K562 (cell line): ENCODE measurements around the gene HSPA6. TPM values are rescaled to one million over a fixed set of nuclear protein-coding genes. Genes with fewer than 3 reads are reported as not detected.
A peak's percentile ranks its signal among the peaks of the same experiment; 100 is the strongest.

Experiments
- FOS ChIP-seq: IDR thresholded peaks from 3 replicates; pipeline ENCODE4 v1.6.1; 2011; ENCODE audit not compliant: insufficient read length; ENCODE audit errors: extremely low read depth
- GTF2E2 ChIP-seq: fragments of 200-800 bp; sonication (Bioruptor generic); IDR thresholded peaks from 2 replicates; pipeline ENCODE4 v1.6.1; 2016; ENCODE audit warnings: missing genetic modification characterization, missing compliant biosample characterization
- HDAC1 ChIP-seq, 2 experiments: fragments of 450-650 bp; IDR thresholded peaks; 2 replicates each; pipeline ENCODE4 v1.6.1; 2016 to 2017; ENCODE audit warnings: inconsistent platforms in 1 of 2, mild to moderate bottlenecking in 1 of 2, moderate library complexity in 1 of 2
- NCOA2 ChIP-seq, 2 experiments: fragments of 450-650 bp; IDR thresholded peaks; 2 replicates each; pipeline ENCODE4 v1.6.1; 2018; ENCODE audit warnings: mild to moderate bottlenecking in 2 of 2, moderate library complexity in 1 of 2; ENCODE audit not compliant: partially characterized antibody in 2 of 2
- NFE2 ChIP-seq: IDR thresholded peaks from 2 replicates; pipeline ENCODE4 v1.6.1; 2014; ENCODE audit warnings: antibody characterized with exemption, low read depth
- RNF2 ChIP-seq: sonication (generic); IDR thresholded peaks from 2 replicates; pipeline ENCODE4 v1.6.1; 2016
- SAFB ChIP-seq: fragments of 200-400 bp; formaldehyde crosslinking; IDR thresholded peaks from 2 replicates; pipeline ENCODE4 v1.6.1; 2017; ENCODE audit warnings: low read depth, low read length, borderline replicate concordance
- polyA plus RNA-seq, 8 experiments: library from polyadenylated mRNA; depleted of rRNA in 4 of 8; stranded (reverse) in 5 of 8; unstranded in 3 of 8; fragments of >200 nt; fragmentation: Nextera tagmentation in 2 of 8; fragmentation: Illumina TruSeq in 1 of 8; extraction: Ambion mirVana in 2 of 8; extraction: Trizol in 1 of 8; gene quantifications; 2 replicates each; pipeline versions ENCODE4 v1.2.1 to v1.2.3, GENCODE V29; 2011 to 2014; ENCODE audit warnings: inconsistent platforms in 1 of 8, missing spikeins in 1 of 8
- total RNA-seq, 7 experiments: library from RNA; depleted of rRNA in 6 of 7; stranded (reverse); fragments of >200 nt in 6 of 7; fragmentation: Illumina TruSeq in 2 of 7; extraction: Trizol in 2 of 7; gene quantifications; 2 replicates each; pipeline versions ENCODE4 v1.2.1 to v1.2.3, GENCODE V29; 2011 to 2021; ENCODE audit warnings: low replicate concordance in 1 of 7
- TF ChIP-seq, protein P1 (sequence below), 2 experiments: fragments of 450-650 bp; IDR thresholded peaks; 2 replicates each; pipeline ENCODE4 v1.6.1; 2018; ENCODE audit warnings: mild to moderate bottlenecking in 2 of 2, low read depth in 1 of 2; ENCODE audit not compliant: partially characterized antibody in 2 of 2
- TF ChIP-seq, protein P2 (sequence below): fragments of 250-450 bp; sonication (Bioruptor Pico); IDR thresholded peaks from 2 replicates; pipeline ENCODE4 v1.5.0; 2020; ENCODE audit warnings: mild to moderate bottlenecking, borderline replicate concordance
- TF ChIP-seq, protein P3 (sequence below), 2 experiments: fragments of 200-800 bp in 1 of 2; sonication (Bioruptor generic) in 1 of 2; sonication (generic) in 1 of 2; formaldehyde crosslinking in 1 of 2; IDR thresholded peaks in 1 of 2; conservative IDR thresholded peaks in 1 of 2; 2 replicates each; pipeline versions ENCODE4 v1.5.0 to v1.6.1; 2016 to 2020; ENCODE audit warnings: missing compliant biosample characterization in 1 of 2, missing genetic modification characterization in 1 of 2, missing genetic modification reagents in 1 of 2
- TF ChIP-seq, protein P4 (sequence below): sonication (generic); formaldehyde crosslinking; IDR thresholded peaks from 2 replicates; pipeline ENCODE4 v1.9.0; 2022; ENCODE audit warnings: mild to moderate bottlenecking, missing genetic modification reagents
- TF ChIP-seq, protein P5 (sequence below): fragments of 450-650 bp; IDR thresholded peaks from 2 replicates; pipeline ENCODE4 v1.6.1; 2016

HSPA6 gene
- total and polyA plus RNA-seq, 9 of the 15 experiments (the other 6 are each of a cell fraction or from before 2014, with no cell fraction given) = 0.15 to 10.0 (median 2.4) TPM

DNA sequence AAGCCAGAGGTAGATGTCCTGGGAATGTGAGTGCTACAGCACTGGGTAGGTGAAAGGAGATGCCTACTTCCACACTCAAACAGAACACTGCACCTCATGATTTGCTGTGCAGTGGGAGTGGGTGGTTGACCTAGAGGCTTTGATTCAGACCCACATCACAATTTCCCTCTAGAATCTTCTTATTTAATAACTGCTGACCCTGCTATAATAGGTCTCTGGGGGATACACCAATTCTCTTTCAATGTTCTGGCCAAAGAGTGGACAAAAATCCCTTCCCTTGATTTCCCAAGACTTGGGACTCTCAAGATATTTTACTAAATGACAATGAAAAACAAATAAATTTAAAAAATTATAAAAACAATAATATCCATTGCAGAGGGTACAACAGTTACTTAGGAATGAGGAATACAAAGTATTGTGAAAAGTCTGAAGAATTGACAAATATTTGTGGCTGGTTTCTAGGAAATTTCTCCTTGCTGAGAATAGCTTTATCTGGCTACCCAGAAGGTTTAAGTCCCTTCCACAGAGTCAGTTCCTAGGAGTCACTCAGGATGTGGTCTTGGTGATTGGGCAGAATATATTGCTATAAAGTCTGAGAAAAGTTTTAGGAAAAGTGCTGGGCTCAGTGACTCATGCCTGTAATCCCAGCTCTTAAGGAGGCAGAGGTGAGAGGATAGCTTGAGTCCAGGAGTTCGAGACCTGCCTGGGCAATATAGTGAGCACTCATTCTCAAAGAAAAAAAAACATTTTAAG, 21.5 kb upstream of the HSPA6 start (continued):
- TF ChIP-seq, protein P1, sequence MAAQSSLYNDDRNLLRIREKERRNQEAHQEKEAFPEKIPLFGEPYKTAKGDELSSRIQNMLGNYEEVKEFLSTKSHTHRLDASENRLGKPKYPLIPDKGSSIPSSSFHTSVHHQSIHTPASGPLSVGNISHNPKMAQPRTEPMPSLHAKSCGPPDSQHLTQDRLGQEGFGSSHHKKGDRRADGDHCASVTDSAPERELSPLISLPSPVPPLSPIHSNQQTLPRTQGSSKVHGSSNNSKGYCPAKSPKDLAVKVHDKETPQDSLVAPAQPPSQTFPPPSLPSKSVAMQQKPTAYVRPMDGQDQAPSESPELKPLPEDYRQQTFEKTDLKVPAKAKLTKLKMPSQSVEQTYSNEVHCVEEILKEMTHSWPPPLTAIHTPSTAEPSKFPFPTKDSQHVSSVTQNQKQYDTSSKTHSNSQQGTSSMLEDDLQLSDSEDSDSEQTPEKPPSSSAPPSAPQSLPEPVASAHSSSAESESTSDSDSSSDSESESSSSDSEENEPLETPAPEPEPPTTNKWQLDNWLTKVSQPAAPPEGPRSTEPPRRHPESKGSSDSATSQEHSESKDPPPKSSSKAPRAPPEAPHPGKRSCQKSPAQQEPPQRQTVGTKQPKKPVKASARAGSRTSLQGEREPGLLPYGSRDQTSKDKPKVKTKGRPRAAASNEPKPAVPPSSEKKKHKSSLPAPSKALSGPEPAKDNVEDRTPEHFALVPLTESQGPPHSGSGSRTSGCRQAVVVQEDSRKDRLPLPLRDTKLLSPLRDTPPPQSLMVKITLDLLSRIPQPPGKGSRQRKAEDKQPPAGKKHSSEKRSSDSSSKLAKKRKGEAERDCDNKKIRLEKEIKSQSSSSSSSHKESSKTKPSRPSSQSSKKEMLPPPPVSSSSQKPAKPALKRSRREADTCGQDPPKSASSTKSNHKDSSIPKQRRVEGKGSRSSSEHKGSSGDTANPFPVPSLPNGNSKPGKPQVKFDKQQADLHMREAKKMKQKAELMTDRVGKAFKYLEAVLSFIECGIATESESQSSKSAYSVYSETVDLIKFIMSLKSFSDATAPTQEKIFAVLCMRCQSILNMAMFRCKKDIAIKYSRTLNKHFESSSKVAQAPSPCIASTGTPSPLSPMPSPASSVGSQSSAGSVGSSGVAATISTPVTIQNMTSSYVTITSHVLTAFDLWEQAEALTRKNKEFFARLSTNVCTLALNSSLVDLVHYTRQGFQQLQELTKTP (IDR thresholded peaks at IDR 0.05; ENCODE audit: low read depth in 1 of 2, partially characterized antibody in 2 of 2) = peak in 1 of 2 experiments; percentile 25
- TF ChIP-seq GTF2E2 = peak; percentile 76; the same call in 1 of the 2 replicates
- TF ChIP-seq, protein P2, sequence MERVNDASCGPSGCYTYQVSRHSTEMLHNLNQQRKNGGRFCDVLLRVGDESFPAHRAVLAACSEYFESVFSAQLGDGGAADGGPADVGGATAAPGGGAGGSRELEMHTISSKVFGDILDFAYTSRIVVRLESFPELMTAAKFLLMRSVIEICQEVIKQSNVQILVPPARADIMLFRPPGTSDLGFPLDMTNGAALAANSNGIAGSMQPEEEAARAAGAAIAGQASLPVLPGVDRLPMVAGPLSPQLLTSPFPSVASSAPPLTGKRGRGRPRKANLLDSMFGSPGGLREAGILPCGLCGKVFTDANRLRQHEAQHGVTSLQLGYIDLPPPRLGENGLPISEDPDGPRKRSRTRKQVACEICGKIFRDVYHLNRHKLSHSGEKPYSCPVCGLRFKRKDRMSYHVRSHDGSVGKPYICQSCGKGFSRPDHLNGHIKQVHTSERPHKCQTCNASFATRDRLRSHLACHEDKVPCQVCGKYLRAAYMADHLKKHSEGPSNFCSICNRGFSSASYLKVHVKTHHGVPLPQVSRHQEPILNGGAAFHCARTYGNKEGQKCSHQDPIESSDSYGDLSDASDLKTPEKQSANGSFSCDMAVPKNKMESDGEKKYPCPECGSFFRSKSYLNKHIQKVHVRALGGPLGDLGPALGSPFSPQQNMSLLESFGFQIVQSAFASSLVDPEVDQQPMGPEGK = no peak
- TF ChIP-seq SAFB = no peak
- peak; percentile 82 for TF ChIP-seq NFE2
- peak in 1 of 2 experiments; percentile 28; a peak in 1 of 4 replicates for TF ChIP-seq HDAC1 (IDR thresholded peaks at IDR 0.05)
- TF ChIP-seq, protein P3, sequence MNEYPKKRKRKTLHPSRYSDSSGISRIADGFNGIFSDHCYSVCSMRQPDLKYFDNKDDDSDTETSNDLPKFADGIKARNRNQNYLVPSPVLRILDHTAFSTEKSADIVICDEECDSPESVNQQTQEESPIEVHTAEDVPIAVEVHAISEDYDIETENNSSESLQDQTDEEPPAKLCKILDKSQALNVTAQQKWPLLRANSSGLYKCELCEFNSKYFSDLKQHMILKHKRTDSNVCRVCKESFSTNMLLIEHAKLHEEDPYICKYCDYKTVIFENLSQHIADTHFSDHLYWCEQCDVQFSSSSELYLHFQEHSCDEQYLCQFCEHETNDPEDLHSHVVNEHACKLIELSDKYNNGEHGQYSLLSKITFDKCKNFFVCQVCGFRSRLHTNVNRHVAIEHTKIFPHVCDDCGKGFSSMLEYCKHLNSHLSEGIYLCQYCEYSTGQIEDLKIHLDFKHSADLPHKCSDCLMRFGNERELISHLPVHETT (CRISPR knock-in tag; conservative IDR thresholded peaks at IDR 0.05 in 1 of 2, IDR thresholded peaks at IDR 0.05 in 1 of 2) = no peak
- peak; percentile 35 for TF ChIP-seq FOS
- TF ChIP-seq, protein P4, sequence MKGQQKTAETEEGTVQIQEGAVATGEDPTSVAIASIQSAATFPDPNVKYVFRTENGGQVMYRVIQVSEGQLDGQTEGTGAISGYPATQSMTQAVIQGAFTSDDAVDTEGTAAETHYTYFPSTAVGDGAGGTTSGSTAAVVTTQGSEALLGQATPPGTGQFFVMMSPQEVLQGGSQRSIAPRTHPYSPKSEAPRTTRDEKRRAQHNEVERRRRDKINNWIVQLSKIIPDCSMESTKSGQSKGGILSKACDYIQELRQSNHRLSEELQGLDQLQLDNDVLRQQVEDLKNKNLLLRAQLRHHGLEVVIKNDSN (CRISPR knock-in tag) = no peak
- TF ChIP-seq NCOA2 (IDR thresholded peaks at IDR 0.05; ENCODE audit: partially characterized antibody in 2 of 2) = no peak
- TF ChIP-seq RNF2 = peak; percentile 59; the same call in 1 of the 2 replicates
- TF ChIP-seq, protein P5, sequence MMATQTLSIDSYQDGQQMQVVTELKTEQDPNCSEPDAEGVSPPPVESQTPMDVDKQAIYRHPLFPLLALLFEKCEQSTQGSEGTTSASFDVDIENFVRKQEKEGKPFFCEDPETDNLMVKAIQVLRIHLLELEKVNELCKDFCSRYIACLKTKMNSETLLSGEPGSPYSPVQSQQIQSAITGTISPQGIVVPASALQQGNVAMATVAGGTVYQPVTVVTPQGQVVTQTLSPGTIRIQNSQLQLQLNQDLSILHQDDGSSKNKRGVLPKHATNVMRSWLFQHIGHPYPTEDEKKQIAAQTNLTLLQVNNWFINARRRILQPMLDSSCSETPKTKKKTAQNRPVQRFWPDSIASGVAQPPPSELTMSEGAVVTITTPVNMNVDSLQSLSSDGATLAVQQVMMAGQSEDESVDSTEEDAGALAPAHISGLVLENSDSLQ = peak; percentile 81
